ENCODE data around the gene SH2B3. TPM values are rescaled to one million over a fixed set of nuclear protein-coding genes. Genes with fewer than 3 reads are reported as not detected.
"Not testable (repeated sequence)": the region's sequence is repeated elsewhere in the genome, so short reads cannot be mapped to it uniquely, and the experiment has no call there.

Gene SH2B3
- total RNA-seq, 1 donor from 2014 or later: 7.8 TPM

DNA sequence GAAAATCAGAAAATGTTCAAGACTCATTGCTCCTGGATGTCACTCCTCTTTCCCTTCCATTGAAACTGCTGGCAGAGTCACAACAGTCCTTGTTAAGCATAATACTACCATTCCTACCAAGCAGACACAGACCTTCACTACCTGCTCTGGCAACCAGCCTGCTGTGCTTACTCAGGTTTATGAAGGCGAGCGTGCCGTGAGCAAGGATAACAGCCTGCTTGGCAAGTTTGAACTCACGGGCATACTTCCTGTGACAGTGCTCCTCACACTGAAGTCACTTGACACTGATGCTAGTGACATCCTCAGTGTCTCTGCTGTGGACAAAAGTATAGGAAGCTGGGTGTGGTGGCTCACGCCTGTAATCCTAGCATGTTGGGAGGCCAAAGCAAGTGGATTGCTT is 21.1 kb upstream of the SH2B3 start:
- Histone ChIP-seq H3K4me3 (ENCODE audit: low read length in 3 of 3) (no peak overlapping the region), H3K9me3 (ENCODE audit: control insufficient read depth in 3 of 3, low read length in 3 of 3) (no peaks in the 10 kb centered on the region), H3K9ac (ENCODE audit: low read depth in 1 of 3, low read length in 3 of 3) (no peak overlapping the region), H3K27ac (ENCODE audit: low read depth, low read length) (no peak overlapping the region), H3K36me3 (ENCODE audit: control insufficient read depth in 3 of 3, insufficient read depth in 3 of 3, low read length in 3 of 3) (no peaks in the 10 kb centered on the region), H3K4me1 (ENCODE audit: control insufficient read depth in 3 of 3, insufficient read depth in 3 of 3, low read length in 3 of 3) (no peaks in the 10 kb centered on the region), H3K27me3 (ENCODE audit: control insufficient read depth in 3 of 3, insufficient read depth in 3 of 3, low read length in 3 of 3) (peaks cover 0 to 5% (median 4%) of the 10 kb centered on the region in 3 donors)

DNA sequence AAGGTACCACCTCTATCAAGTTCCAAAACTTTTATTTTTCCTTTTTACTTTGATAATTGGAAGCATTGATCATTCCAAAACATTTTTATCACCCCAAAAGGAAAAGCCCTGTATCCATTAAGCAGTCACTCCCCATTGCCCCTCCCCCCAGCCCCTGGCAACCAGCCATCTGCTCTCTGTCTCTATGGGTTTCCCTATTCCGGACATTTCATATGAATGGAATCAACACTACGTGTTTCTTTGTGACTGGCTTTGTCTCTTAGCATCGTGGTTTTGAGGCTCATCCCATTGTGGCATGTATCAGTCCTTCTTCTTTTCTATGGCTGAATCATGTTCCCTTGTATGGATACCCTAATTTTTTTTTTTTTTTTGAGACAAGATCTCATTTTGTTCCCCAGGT is 18.8 kb upstream of the SH2B3 start:
- Histone ChIP-seq H3K36me3 (ENCODE audit: control insufficient read depth in 3 of 3, insufficient read depth in 3 of 3, low read length in 3 of 3) (no peaks in the 10 kb centered on the region), H3K27me3 (ENCODE audit: control insufficient read depth in 3 of 3, insufficient read depth in 3 of 3, low read length in 3 of 3) (peaks cover 0 to 5% (median 5%) of the 10 kb centered on the region in 3 donors), H3K4me1 (ENCODE audit: control insufficient read depth in 3 of 3, insufficient read depth in 3 of 3, low read length in 3 of 3) (no peaks in the 10 kb centered on the region), H3K9me3 (ENCODE audit: control insufficient read depth in 3 of 3, low read length in 3 of 3) (no peaks in the 10 kb centered on the region), H3K27ac (ENCODE audit: low read depth, low read length) (no peak overlapping the region), H3K9ac (ENCODE audit: low read depth in 1 of 3, low read length in 3 of 3) (no peak overlapping the region), H3K4me3 (ENCODE audit: low read length in 3 of 3) (no peak overlapping the region)

DNA sequence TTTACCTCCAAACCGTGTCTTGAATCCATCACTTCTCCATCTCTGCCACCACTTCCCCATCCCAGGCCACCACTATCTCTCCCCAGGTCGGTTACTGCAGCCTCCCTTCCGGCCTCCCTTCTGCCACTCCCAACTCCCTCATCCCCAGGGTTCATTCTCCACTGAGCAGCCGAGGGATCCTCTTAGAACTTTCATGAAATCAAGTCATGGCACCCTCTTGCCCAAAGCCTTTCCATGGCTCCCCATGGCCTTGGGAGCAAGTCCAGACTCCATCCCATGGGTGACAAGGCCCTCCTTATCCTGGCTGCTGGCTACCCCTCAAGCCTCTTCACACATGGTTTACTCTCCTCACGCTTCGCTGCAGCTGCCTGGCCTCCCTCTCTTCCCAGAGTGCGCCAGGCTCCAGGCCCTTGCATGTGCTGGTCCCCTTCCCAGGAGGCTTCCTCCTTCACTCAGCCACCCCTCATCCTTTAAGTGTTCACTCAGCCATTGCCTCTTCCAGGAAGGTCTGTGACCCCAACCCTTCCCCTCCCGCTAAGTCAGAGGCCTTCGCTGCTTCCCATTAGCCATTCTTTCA is 17.9 kb upstream of the SH2B3 start:
- peaks cover 0 to 5% (median 3%) of the 10 kb centered on the region in 3 donors for H3K27me3 ChIP-seq (ENCODE audit: control insufficient read depth in 3 of 3, insufficient read depth in 3 of 3, low read length in 3 of 3)
- no peak overlapping the region for H3K9ac ChIP-seq (ENCODE audit: low read depth in 1 of 3, low read length in 3 of 3)
- no peak overlapping the region for H3K27ac ChIP-seq (ENCODE audit: low read depth, low read length)
- H3K4me1 ChIP-seq (ENCODE audit: control insufficient read depth in 3 of 3, insufficient read depth in 3 of 3, low read length in 3 of 3): no peaks in the 10 kb centered on the region
- H3K4me3 ChIP-seq (ENCODE audit: low read length in 3 of 3): no peak overlapping the region
- H3K36me3 ChIP-seq (ENCODE audit: control insufficient read depth in 3 of 3, insufficient read depth in 3 of 3, low read length in 3 of 3): no peaks in the 10 kb centered on the region
- no peaks in the 10 kb centered on the region for H3K9me3 ChIP-seq (ENCODE audit: control insufficient read depth in 3 of 3, low read length in 3 of 3)

DNA sequence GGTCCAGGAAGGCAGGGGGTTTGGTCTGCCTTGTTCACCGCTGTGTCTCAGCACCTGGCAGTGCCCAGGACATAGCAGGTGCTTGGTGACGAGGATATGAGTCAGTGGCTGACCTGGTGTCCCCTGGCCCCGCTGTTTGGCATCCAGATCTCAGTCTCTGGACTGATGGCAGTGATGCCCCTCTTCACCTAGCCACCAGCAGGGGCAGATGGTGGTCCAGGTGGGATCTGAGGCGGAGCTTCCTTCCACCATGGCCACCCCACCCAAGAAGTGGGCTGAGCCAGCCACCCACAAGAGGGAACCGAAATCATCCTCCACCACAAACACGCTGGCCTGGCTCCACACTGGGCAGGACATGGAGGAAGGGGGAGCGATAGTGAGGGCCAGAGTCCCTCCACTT is 16.1 kb upstream of the SH2B3 start:
- no peaks in the 10 kb centered on the region for H3K36me3 ChIP-seq (ENCODE audit: control insufficient read depth in 3 of 3, insufficient read depth in 3 of 3, low read length in 3 of 3)
- peaks cover 0 to 5% (median 3%) of the 10 kb centered on the region in 3 donors for H3K27me3 ChIP-seq (ENCODE audit: control insufficient read depth in 3 of 3, insufficient read depth in 3 of 3, low read length in 3 of 3)
- no peak overlapping the region for H3K27ac ChIP-seq (ENCODE audit: low read depth, low read length)
- H3K9me3 ChIP-seq (ENCODE audit: control insufficient read depth in 3 of 3, low read length in 3 of 3): no peaks in the 10 kb centered on the region
- no peak overlapping the region for H3K9ac ChIP-seq (ENCODE audit: low read depth in 1 of 3, low read length in 3 of 3)
- H3K4me3 ChIP-seq (ENCODE audit: low read length in 3 of 3): no peak overlapping the region
- H3K4me1 ChIP-seq (ENCODE audit: control insufficient read depth in 3 of 3, insufficient read depth in 3 of 3, low read length in 3 of 3): no peaks in the 10 kb centered on the region

DNA sequence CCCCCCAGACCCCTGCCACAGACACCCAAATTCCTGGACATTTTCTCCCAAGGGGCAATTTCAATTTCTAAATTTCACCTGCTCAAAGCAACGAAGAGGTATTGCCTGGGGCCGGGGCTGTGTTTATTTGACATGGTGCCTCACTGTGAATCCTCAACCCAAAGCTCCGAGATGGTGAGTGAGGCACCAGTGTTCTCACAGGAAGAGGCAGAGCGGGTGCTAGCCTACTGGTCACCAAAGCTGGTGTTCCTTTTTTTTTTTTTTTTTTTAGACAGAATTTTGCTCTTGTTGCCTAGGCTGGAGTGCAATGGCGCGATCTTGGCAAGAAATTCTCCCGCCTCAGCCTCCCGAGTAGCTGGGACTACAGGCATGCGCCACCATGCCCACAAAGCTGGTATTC is 14.8 kb upstream of the SH2B3 start:
- Histone ChIP-seq H3K9ac (ENCODE audit: low read depth in 1 of 3, low read length in 3 of 3) (no peak overlapping the region), H3K4me3 (ENCODE audit: low read length in 3 of 3) (no peak overlapping the region), H3K27ac (ENCODE audit: low read depth, low read length) (no peak overlapping the region), H3K36me3 (ENCODE audit: control insufficient read depth in 3 of 3, insufficient read depth in 3 of 3, low read length in 3 of 3) (no peaks in the 10 kb centered on the region), H3K4me1 (ENCODE audit: control insufficient read depth in 3 of 3, insufficient read depth in 3 of 3, low read length in 3 of 3) (no peaks in the 10 kb centered on the region), H3K27me3 (ENCODE audit: control insufficient read depth in 3 of 3, insufficient read depth in 3 of 3, low read length in 3 of 3) (peaks cover 0 to 5% (median 3%) of the 10 kb centered on the region in 3 donors), H3K9me3 (ENCODE audit: control insufficient read depth in 3 of 3, low read length in 3 of 3) (no peaks in the 10 kb centered on the region)

DNA sequence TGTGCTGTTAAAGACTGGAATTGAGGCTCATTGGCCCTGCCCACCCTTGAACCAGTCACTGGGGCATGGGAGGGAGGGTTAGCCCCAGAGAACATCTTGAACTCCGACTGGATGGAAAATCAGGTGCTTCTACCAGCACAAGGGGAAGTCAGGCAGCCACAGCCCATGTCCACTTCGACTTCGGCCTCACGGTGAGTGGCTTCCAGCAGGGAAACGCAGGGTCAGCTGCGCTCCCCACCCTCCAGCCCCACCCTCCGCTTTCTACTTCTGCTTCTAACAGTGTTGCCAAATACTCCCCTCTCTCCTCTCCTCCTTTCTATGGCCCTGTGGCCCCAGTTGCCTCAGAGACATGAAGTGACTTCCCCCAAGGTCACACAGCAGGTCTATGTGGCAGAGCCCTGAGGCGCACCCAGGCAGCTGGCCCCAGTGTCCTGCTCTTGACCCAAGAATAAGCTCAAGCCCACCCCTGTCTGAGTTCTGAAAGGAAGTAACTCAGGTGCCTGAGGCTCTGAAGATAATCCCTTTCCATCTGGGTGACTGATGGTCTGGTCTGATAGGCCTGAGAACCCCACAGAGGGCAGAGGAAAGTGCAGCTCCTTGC is 11.9 kb upstream of the SH2B3 start:
- Histone ChIP-seq H3K4me1 (ENCODE audit: control insufficient read depth in 3 of 3, insufficient read depth in 3 of 3, low read length in 3 of 3) (peaks cover 0 to 4% (median 3%) of the 10 kb centered on the region in 3 donors), H3K4me3 (ENCODE audit: low read length in 3 of 3) (no peak overlapping the region), H3K36me3 (ENCODE audit: control insufficient read depth in 3 of 3, insufficient read depth in 3 of 3, low read length in 3 of 3) (no peaks in the 10 kb centered on the region), H3K27ac (ENCODE audit: low read depth, low read length) (no peak overlapping the region), H3K9ac (ENCODE audit: low read depth in 1 of 3, low read length in 3 of 3) (no peak overlapping the region), H3K9me3 (ENCODE audit: control insufficient read depth in 3 of 3, low read length in 3 of 3) (no peaks in the 10 kb centered on the region), H3K27me3 (ENCODE audit: control insufficient read depth in 3 of 3, insufficient read depth in 3 of 3, low read length in 3 of 3) (peaks cover 0 to 5% (median 3%) of the 10 kb centered on the region in 3 donors)

DNA sequence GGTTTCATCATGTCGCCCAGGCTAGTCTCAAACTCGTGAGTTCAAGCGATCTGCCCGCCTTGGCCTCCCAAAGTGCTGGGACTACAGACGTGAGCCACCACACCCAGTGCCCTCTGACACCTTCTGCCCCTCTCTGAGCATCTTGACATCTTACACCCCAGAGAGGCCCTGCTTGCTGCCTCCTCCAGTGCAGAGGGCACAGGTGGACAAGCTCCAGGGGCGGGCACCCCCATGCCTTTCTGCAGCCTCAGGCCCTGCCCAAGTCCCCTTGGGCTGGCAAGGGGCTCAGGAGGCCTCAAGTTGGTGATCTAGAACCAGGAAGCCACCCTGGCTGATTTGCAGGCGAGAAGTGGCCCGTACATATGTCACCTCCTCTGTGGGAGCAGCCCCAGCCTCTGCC is 11.2 kb upstream of the SH2B3 start:
- no peak overlapping the region for H3K27ac ChIP-seq (ENCODE audit: low read depth, low read length)
- no peaks in the 10 kb centered on the region for H3K9me3 ChIP-seq (ENCODE audit: control insufficient read depth in 3 of 3, low read length in 3 of 3)
- H3K9ac ChIP-seq (ENCODE audit: low read depth in 1 of 3, low read length in 3 of 3): no peak overlapping the region
- no peak overlapping the region for H3K4me3 ChIP-seq (ENCODE audit: low read length in 3 of 3)
- H3K36me3 ChIP-seq (ENCODE audit: control insufficient read depth in 3 of 3, insufficient read depth in 3 of 3, low read length in 3 of 3): no peaks in the 10 kb centered on the region
- H3K4me1 ChIP-seq (ENCODE audit: control insufficient read depth in 3 of 3, insufficient read depth in 3 of 3, low read length in 3 of 3): peaks cover 0 to 4% (median 3%) of the 10 kb centered on the region in 3 donors
- peaks cover 0 to 3% (median 1%) of the 10 kb centered on the region in 3 donors for H3K27me3 ChIP-seq (ENCODE audit: control insufficient read depth in 3 of 3, insufficient read depth in 3 of 3, low read length in 3 of 3)

DNA sequence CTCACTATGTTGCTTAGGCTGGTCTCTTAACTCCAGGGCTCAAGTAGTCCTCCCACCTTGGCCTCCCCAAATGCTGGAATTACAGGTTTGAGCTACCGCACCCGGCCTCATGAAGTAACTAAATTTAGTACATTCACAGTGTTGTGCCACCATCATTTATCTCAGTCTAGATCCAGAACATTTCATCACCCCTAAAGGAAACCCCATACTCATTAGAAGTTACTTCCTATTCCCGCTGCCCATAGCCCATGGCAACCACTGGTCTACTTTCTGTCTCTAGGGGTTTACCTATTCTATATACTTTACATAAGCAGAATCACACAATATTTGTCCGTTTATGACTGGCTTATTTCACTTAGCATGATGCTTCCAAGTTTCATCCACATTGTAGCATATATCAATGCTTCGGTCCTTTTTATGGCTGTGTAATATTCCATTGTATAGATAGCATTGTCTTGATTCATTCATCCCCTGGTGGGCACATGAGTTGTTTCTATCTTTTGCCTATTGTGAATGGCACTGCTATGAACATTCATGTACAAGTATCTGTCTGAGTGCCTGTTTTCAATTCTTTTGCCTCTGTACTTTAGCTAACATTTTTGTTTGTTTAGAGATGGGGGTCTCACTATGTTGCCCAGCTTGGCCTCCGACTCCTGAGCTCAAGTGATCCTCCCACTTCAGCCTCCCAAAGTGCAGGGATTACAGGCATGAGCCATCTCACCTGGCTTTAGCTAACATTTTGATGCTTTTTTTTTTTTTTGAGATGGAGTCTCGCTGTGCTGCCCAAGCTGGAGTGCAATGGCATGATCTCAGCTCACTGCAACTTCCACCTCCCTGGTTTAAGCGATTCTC is 10.2 kb upstream of the SH2B3 start:
- H3K9me3 ChIP-seq (ENCODE audit: control insufficient read depth in 3 of 3, low read length in 3 of 3): no peaks in the 10 kb centered on the region
- peaks cover 0 to 3% (median 0%) of the 10 kb centered on the region in 3 donors for H3K27me3 ChIP-seq (ENCODE audit: control insufficient read depth in 3 of 3, insufficient read depth in 3 of 3, low read length in 3 of 3)
- no peak overlapping the region for H3K9ac ChIP-seq (ENCODE audit: low read depth in 1 of 3, low read length in 3 of 3)
- peaks cover 0 to 4% (median 3%) of the 10 kb centered on the region in 3 donors for H3K4me1 ChIP-seq (ENCODE audit: control insufficient read depth in 3 of 3, insufficient read depth in 3 of 3, low read length in 3 of 3)
- no peaks in the 10 kb centered on the region for H3K36me3 ChIP-seq (ENCODE audit: control insufficient read depth in 3 of 3, insufficient read depth in 3 of 3, low read length in 3 of 3)
- H3K27ac ChIP-seq (ENCODE audit: low read depth, low read length): no peak overlapping the region
- H3K4me3 ChIP-seq (ENCODE audit: low read length in 3 of 3): no peak overlapping the region

DNA sequence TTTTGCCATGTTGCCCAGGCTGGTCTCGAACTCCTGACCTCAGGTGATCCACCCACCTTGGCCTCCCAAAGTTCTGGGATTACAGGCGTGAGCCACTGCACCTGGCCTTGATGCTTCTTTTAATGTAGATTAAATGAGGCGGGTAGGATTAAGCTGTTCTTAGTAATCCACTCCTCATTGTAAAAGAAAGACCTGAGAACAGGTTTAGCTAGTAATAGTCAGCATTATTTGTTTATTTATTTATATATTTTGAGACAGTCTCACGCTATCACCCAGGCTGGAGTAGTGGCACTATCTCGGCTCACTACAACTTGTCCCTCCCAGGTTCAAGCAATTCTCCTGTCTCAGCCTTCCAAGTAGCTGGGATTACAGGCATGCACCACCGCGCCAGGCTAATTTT is 9.5 kb upstream of the SH2B3 start:
- H3K9ac ChIP-seq (ENCODE audit: low read depth in 1 of 3, low read length in 3 of 3): peak overlapping the region in 1 of 3 donors; percentile 64
- H3K4me1 ChIP-seq (ENCODE audit: control insufficient read depth in 3 of 3, insufficient read depth in 3 of 3, low read length in 3 of 3); H3K36me3 ChIP-seq (ENCODE audit: control insufficient read depth in 3 of 3, insufficient read depth in 3 of 3, low read length in 3 of 3); H3K4me3 ChIP-seq (ENCODE audit: low read length in 3 of 3); H3K27me3 ChIP-seq (ENCODE audit: control insufficient read depth in 3 of 3, insufficient read depth in 3 of 3, low read length in 3 of 3); H3K9me3 ChIP-seq (ENCODE audit: control insufficient read depth in 3 of 3, low read length in 3 of 3): not testable (repeated sequence)
- H3K27ac ChIP-seq (ENCODE audit: low read depth, low read length): peak overlapping the region; percentile 23

Data from skeletal muscle tissue (tissue), 4 donors.